SK-N-MC (cell line): ENCODE data around the gene GPR83.

Experiments used
- EZH2 ChIP-seq: fragments of 200-600 bp; sonication (generic); IDR thresholded peaks from one replicate; pipeline ENCODE4 v1.6.1; 2017; ENCODE audit warnings: antibody characterized with exemption
- FOXP2 ChIP-seq: optimal IDR thresholded peaks from 2 replicates; pipeline ENCODE3; 2011; ENCODE audit warnings: mild to moderate bottlenecking, moderate library complexity; ENCODE audit not compliant: insufficient read depth; ENCODE audit errors: extremely low read length, control extremely low read depth
- POLR2AphosphoS5 ChIP-seq: IDR thresholded peaks from 2 replicates; pipeline ENCODE4 v1.6.1; 2012; ENCODE audit warnings: mild to moderate bottlenecking, low read depth, low read length, borderline replicate concordance

DNA sequence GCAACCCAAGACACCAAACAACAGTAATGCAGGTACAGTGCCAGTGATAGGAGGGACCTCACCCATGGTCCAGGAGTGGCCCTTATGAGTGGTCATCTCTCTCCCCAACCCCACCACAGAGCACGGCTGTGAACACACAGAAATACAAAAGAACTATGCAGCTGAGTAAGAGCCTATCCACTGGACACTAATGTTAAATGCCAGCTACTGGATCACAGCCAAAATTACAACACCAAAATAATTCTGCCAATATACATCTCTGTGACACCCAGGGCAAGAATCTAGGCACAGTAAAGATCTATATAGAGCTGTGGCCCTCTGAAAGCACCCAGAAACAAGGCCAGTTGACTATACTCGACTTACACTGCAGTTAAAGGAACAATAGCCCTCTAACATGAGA is 22.8 kb upstream of the GPR83 start:
- TF ChIP-seq POLR2AphosphoS5, result no peak
- TF ChIP-seq EZH2, result no peak
- no peak for TF ChIP-seq FOXP2
